ENCODE data around the gene ALDH1L1.

ALDH1L1 gene

GRCh38 chr3:126158912-126159454 is 21.4 kb downstream of the ALDH1L1 start:
- Histone ChIP-seq H3K4me2 (ENCODE audit: low read depth, low read length, poor library complexity, severe bottlenecking) (no peak overlapping the region), H2AFZ (ENCODE audit: low read depth, low read length, severe bottlenecking) (no peak overlapping the region), H3K9ac (ENCODE audit: low read length) (no peak overlapping the region), H3F3A (ENCODE audit: insufficient read depth) (no peaks in the 10 kb centered on the region), H3K36me3 (ENCODE audit: low read length) (no peaks in the 10 kb centered on the region), H3K9me3 (ENCODE audit: insufficient read depth, low read length) (no peaks in the 10 kb centered on the region), H3K4me3 (ENCODE audit: insufficient read depth, low read length, poor library complexity, severe bottlenecking) (no peak overlapping the region), H3K27me3 (ENCODE audit: low read length) (no peaks in the 10 kb centered on the region), H3K27ac (ENCODE audit: low read depth, low read length) (no peak overlapping the region), H3K79me2 (ENCODE audit: insufficient read depth, low read length) (no peaks in the 10 kb centered on the region), H3K9me2 (replicated peaks; ENCODE audit: insufficient read depth, low read length) (no peaks in the 10 kb centered on the region), H4K20me1 (ENCODE audit: low read depth, low read length) (no peaks in the 10 kb centered on the region)
- TF ChIP-seq, protein P1, sequence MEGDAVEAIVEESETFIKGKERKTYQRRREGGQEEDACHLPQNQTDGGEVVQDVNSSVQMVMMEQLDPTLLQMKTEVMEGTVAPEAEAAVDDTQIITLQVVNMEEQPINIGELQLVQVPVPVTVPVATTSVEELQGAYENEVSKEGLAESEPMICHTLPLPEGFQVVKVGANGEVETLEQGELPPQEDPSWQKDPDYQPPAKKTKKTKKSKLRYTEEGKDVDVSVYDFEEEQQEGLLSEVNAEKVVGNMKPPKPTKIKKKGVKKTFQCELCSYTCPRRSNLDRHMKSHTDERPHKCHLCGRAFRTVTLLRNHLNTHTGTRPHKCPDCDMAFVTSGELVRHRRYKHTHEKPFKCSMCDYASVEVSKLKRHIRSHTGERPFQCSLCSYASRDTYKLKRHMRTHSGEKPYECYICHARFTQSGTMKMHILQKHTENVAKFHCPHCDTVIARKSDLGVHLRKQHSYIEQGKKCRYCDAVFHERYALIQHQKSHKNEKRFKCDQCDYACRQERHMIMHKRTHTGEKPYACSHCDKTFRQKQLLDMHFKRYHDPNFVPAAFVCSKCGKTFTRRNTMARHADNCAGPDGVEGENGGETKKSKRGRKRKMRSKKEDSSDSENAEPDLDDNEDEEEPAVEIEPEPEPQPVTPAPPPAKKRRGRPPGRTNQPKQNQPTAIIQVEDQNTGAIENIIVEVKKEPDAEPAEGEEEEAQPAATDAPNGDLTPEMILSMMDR (IDR thresholded peaks at IDR 0.05; ENCODE audit: insufficient read depth, low read length, poor library complexity, severe bottlenecking), result no peak

- no peaks in the 10 kb centered on the region for H3K36me3 ChIP-seq (ENCODE audit: low read length)
- no peaks in the 10 kb centered on the region for H3F3A ChIP-seq (ENCODE audit: insufficient read depth)
- H2AFZ ChIP-seq (ENCODE audit: low read depth, low read length, severe bottlenecking), result no peak overlapping the region
- TF ChIP-seq, protein P1 (IDR thresholded peaks at IDR 0.05; ENCODE audit: insufficient read depth, low read length, poor library complexity, severe bottlenecking), result no peak
- no peak for TF ChIP-seq EZH2phosphoT487 (conservative IDR thresholded peaks at IDR 0.05; ENCODE audit: low read length)
- no peaks in the 10 kb centered on the region for H3K9me3 ChIP-seq (ENCODE audit: insufficient read depth, low read length)
- H3K9me2 ChIP-seq (replicated peaks; ENCODE audit: insufficient read depth, low read length), result no peaks in the 10 kb centered on the region
- no peak overlapping the region for H3K4me3 ChIP-seq (ENCODE audit: insufficient read depth, low read length, poor library complexity, severe bottlenecking)
- H3K27ac ChIP-seq (ENCODE audit: low read depth, low read length), result no peak overlapping the region
- H4K20me1 ChIP-seq (ENCODE audit: low read depth, low read length), result no peaks in the 10 kb centered on the region
- H3K27me3 ChIP-seq (ENCODE audit: low read length), result no peaks in the 10 kb centered on the region
- H3K9ac ChIP-seq (ENCODE audit: low read length), result no peak overlapping the region
- no peak overlapping the region for H3K4me2 ChIP-seq (ENCODE audit: low read depth, low read length, poor library complexity, severe bottlenecking)
- H3K79me2 ChIP-seq (ENCODE audit: insufficient read depth, low read length), result no peaks in the 10 kb centered on the region
Observed at GRCh38 chr3:126158016-126158911, 22.1 kb downstream of the ALDH1L1 start.

GRCh38 chr3:126157083-126157768 is 23.2 kb downstream of the ALDH1L1 start:
- Histone ChIP-seq H3K9ac (ENCODE audit: low read length) (no peak overlapping the region), H3K27ac (ENCODE audit: low read depth, low read length) (no peak overlapping the region), H3K9me2 (replicated peaks; ENCODE audit: insufficient read depth, low read length) (no peaks in the 10 kb centered on the region), H3K36me3 (ENCODE audit: low read length) (no peaks in the 10 kb centered on the region), H3K79me2 (ENCODE audit: insufficient read depth, low read length) (no peaks in the 10 kb centered on the region), H3K9me3 (ENCODE audit: insufficient read depth, low read length) (no peaks in the 10 kb centered on the region), H3K4me3 (ENCODE audit: insufficient read depth, low read length, poor library complexity, severe bottlenecking) (no peak overlapping the region), H3K4me2 (ENCODE audit: low read depth, low read length, poor library complexity, severe bottlenecking) (no peak overlapping the region), H2AFZ (ENCODE audit: low read depth, low read length, severe bottlenecking) (no peak overlapping the region), H3F3A (ENCODE audit: insufficient read depth) (no peaks in the 10 kb centered on the region), H3K27me3 (ENCODE audit: low read length) (no peaks in the 10 kb centered on the region), H4K20me1 (ENCODE audit: low read depth, low read length) (no peaks in the 10 kb centered on the region)
- TF ChIP-seq, protein P1 (IDR thresholded peaks at IDR 0.05; ENCODE audit: insufficient read depth, low read length, poor library complexity, severe bottlenecking), result no peak
- TF ChIP-seq EZH2phosphoT487 (conservative IDR thresholded peaks at IDR 0.05; ENCODE audit: low read length), result no peak

Data from SU-DHL-6 (cell line).